ENCODE results near the gene CHEK1. TPM values are rescaled to one million over a fixed set of nuclear protein-coding genes. Genes with fewer than 3 reads are reported as not detected.

Gene CHEK1
- total RNA-seq, 1 experiment from 2014 or later: 71.6 TPM

GRCh38 chr11:125670172-125670571 is 45.2 kb downstream of the CHEK1 start:
- TF ChIP-seq TCF7L2 (IDR thresholded peaks at IDR 0.05; ENCODE audit: low read depth, low read length): no peak
- TF ChIP-seq REST (IDR thresholded peaks at IDR 0.05; ENCODE audit: insufficient read depth in 1 of 2, low read depth in 2 of 2, low read length in 1 of 2): no peak
- no peak overlapping the region for H3K27ac ChIP-seq (ENCODE audit: low read length)
- no peaks in the 10 kb centered on the region for H3K9me3 ChIP-seq (ENCODE audit: control insufficient read depth, insufficient read depth, low read depth, low read length)
- BruUV-seq (replicated peaks): no TSS peak
- POLR2A ChIA-PET: interaction anchor here (1.2 kb wide), 1 partner anchor 49 kb away, joined by 3 read pairs; no protein-coding TSS in a partner anchor
- in situ Hi-C loops (cut with HindIII; ENCODE audit: low pct_unique_long_range_greater_than_20kb, low sequenced_read_pairs): no loop called here
- CTCF ChIA-PET: no interaction called here
- DNase-seq (ENCODE audit: low read depth, low spot score): no peak
- no peak overlapping the region for H3K4me3 ChIP-seq (ENCODE audit: low read depth in 2 of 2, low read length in 2 of 2)
- intact Hi-C loops (cut with micrococcal nuclease; ENCODE audit: unreplicated experiment): no loop called here
- H3K36me3 ChIP-seq (ENCODE audit: control insufficient read depth, insufficient read depth, low read length): no peaks in the 10 kb centered on the region
- H3K27me3 ChIP-seq (ENCODE audit: control insufficient read depth, insufficient read depth, low read length): no peaks in the 10 kb centered on the region
- H3K4me1 ChIP-seq (ENCODE audit: control insufficient read depth, insufficient read depth, low read length): no peaks in the 10 kb centered on the region
- no peak for ATAC-seq

- in situ Hi-C loops (cut with HindIII; ENCODE audit: low pct_unique_long_range_greater_than_20kb, low sequenced_read_pairs) (no loop called here), intact Hi-C loops (cut with micrococcal nuclease; ENCODE audit: unreplicated experiment) (no loop called here)
- DNase-seq (ENCODE audit: low read depth, low spot score) (no peak), ATAC-seq (no peak)
- no peak for TF ChIP-seq SIN3A (IDR thresholded peaks at IDR 0.05; ENCODE audit: borderline replicate concordance, insufficient read depth, low read depth, low read length)
- TF ChIP-seq REST (IDR thresholded peaks at IDR 0.05; ENCODE audit: insufficient read depth in 1 of 2, low read depth in 2 of 2, low read length in 1 of 2): no peak
- no peak for TF ChIP-seq CTCF (IDR thresholded peaks at IDR 0.05)
- TF ChIP-seq POLR2AphosphoS5 (IDR thresholded peaks at IDR 0.05; ENCODE audit: low read depth, low read length): no peak
- TF ChIP-seq TCF7L2 (IDR thresholded peaks at IDR 0.05; ENCODE audit: low read depth, low read length): no peak
- no peaks in the 10 kb centered on the region for H3K36me3 ChIP-seq (ENCODE audit: control insufficient read depth, insufficient read depth, low read length)
- ChIA-PET CTCF (no interaction called here), POLR2A (interaction anchor here (0.7 kb wide), 1 partner anchor 246 kb away, joined by 3 read pairs; no protein-coding TSS in a partner anchor)
- H3K27me3 ChIP-seq (ENCODE audit: control insufficient read depth, insufficient read depth, low read length): no peaks in the 10 kb centered on the region
- no peak overlapping the region for H3K27ac ChIP-seq (ENCODE audit: low read length)
- no peak overlapping the region for H3K4me3 ChIP-seq (ENCODE audit: low read depth in 2 of 2, low read length in 2 of 2)
- no TSS peak for BruUV-seq (replicated peaks)
- H3K4me1 ChIP-seq (ENCODE audit: control insufficient read depth, insufficient read depth, low read length): no peaks in the 10 kb centered on the region
- no peaks in the 10 kb centered on the region for H3K9me3 ChIP-seq (ENCODE audit: control insufficient read depth, insufficient read depth, low read depth, low read length)
Observed at GRCh38 chr11:125671561-125671960, 46.6 kb downstream of the CHEK1 start.

Measured in Panc1 (cell line).